Fibroblast of pulmonary artery (primary cell): ENCODE data around the gene GALNT18.

Experiments
- DNase-seq: peaks from one replicate; pipeline ENCODE4 v3.0.0-alpha.2; 2010; ENCODE audit warnings: low read depth
- H3K4me3 ChIP-seq: replicated peaks from 2 replicates; pipeline ENCODE4 v1.5.1; 2011; ENCODE audit warnings: low read depth, mild to moderate bottlenecking, control low read depth, low read length, moderate library complexity
- TF ChIP-seq, protein P1 (sequence below): IDR thresholded peaks from 2 replicates; pipeline ENCODE4 v1.5.1; 2011; ENCODE audit warnings: mild to moderate bottlenecking, control low read depth, low read length, inconsistent platforms; ENCODE audit errors: missing control alignments

Gene GALNT18

GRCh38 chr11:11513422-11513821 lies 108.4 kb downstream of the GALNT18 start:
- TF ChIP-seq, protein P1, sequence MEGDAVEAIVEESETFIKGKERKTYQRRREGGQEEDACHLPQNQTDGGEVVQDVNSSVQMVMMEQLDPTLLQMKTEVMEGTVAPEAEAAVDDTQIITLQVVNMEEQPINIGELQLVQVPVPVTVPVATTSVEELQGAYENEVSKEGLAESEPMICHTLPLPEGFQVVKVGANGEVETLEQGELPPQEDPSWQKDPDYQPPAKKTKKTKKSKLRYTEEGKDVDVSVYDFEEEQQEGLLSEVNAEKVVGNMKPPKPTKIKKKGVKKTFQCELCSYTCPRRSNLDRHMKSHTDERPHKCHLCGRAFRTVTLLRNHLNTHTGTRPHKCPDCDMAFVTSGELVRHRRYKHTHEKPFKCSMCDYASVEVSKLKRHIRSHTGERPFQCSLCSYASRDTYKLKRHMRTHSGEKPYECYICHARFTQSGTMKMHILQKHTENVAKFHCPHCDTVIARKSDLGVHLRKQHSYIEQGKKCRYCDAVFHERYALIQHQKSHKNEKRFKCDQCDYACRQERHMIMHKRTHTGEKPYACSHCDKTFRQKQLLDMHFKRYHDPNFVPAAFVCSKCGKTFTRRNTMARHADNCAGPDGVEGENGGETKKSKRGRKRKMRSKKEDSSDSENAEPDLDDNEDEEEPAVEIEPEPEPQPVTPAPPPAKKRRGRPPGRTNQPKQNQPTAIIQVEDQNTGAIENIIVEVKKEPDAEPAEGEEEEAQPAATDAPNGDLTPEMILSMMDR: no peak
- DNase-seq: no peak
- no peak overlapping the region for H3K4me3 ChIP-seq

GRCh38 chr11:11512929-11513328 lies 108.9 kb downstream of the GALNT18 start:
- no peak overlapping the region for H3K4me3 ChIP-seq
- TF ChIP-seq, protein P1: no peak
- no peak for DNase-seq

DNA sequence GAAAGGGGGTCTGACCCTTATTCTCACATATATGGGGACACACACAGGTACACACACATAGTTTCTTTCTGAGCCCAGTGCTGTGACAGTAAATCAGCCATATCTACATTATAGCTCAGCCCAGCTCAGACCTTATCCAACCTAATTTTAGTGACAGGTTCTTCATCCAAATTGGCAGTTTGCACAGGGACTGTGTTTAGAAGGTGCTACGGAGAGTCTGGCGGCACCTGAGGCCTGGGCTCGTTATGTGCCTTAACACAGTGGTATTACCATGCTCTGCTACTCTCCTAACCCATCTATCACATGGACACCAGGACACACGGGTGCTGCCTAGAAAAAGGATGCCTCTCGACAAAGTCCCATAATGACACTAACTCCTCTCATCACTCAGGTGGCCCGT lies 109.3 kb downstream of the GALNT18 start:
- DNase-seq: no peak
- TF ChIP-seq, protein P1: no peak
- H3K4me3 ChIP-seq: no peak overlapping the region

- no peak for DNase-seq
- TF ChIP-seq, protein P1: no peak
- no peak overlapping the region for H3K4me3 ChIP-seq
Observed at GRCh38 chr11:11512090-11512489, 109.7 kb downstream of the GALNT18 start.

DNA sequence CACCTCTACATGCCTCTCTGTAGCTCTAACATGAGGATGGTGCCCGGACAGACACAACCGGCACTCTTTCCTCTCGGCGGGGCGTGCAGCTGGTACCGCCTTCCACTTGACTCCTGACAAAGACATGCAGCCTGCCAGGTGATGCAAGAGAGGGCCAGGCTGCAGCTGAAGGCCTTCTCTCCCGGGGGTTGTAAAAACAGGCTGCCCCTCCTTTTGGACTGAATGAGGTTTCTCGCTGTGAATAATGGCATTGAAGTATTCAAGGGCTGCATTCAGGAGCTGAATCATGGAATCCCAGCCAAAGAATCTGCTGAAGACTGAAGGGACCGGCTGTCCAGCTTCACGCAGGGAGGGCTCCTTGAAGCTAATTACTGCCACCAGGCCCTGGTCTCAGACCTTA lies 110.9 kb downstream of the GALNT18 start:
- no peak for DNase-seq

DNA sequence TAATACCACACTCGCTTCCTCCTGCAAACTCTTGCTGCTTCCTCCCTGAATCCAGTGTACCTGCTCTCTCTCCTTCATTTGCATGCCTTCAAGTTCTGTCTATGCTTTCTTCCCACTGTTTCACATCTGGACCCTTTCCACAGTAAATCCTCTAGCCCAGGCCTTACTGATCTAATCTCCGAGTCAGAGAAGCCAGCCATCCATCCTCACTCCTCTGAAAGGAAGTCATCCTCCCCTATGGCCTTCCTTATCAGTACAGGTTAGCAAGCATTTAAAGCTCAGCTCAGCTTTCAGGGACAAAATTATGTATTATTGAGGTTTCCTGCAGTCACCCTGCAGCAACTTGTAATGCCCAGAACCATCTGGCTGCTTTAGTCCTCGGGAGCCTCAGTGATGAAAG lies 116.1 kb downstream of the GALNT18 start:
- TF ChIP-seq, protein P1: no peak
- H3K4me3 ChIP-seq: no peak overlapping the region
- DNase-seq: no peak

More for the DNA sequence above, 110.9 kb downstream of the GALNT18 start:
- TF ChIP-seq, protein P1: no peak
- no peak overlapping the region for H3K4me3 ChIP-seq

GRCh38 chr11:11505190-11505589 lies 116.6 kb downstream of the GALNT18 start:
- no peak for DNase-seq
- no peak overlapping the region for H3K4me3 ChIP-seq
- TF ChIP-seq, protein P1: no peak
